Measurements from ENCODE around the gene CLDN6.

Gene CLDN6, protein sequence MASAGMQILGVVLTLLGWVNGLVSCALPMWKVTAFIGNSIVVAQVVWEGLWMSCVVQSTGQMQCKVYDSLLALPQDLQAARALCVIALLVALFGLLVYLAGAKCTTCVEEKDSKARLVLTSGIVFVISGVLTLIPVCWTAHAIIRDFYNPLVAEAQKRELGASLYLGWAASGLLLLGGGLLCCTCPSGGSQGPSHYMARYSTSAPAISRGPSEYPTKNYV

DNA sequence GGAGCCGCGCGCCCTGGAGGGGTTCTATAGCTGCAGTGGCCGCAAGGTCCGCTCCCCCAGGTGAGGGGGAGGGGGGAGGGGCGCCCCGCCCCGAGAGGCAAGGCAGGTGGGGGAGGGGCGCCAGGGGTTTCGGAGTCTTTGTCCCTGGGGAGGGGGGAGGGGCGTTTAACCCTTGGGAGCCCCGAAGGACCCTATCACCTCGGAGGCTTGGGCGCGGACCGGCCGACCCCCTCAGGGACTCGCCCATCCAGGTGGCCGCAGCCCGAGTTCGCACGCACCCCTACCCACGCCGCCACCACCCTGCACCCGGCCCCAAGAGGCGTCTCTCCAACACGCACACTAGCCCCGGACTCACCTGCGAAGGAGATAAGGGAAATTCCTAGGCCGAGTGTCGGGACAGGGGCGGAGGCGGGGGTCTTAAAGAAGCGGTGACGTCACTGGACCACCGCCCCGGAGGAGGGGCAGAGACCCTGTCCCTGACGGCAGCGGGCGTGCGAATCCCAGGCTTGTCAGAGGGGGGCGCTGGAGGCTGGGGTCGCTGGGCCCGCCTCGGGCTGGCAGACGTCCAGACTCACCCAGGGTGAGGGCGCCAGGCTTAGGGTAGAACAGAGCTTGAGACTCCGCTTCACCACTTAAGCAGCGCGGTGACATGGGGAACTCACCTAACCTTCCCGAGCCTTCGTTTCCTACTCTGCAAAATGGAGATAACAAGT is at the start of gene CLDN6:
CLDN6 (minus strand) TSS at position 390 of the 713 bp plus-strand sequence. CDS start 2,162 bp downstream, outside the sequence.
- ChIA-PET CTCF (interaction anchor here (1.1 to 15.9 kb wide), 5 partner anchors 10 to 112 kb away, joined by 3 to 231 read pairs (median 16); no protein-coding TSS in a partner anchor), POLR2A (no interaction called here)
- TF ChIP-seq, protein P1, sequence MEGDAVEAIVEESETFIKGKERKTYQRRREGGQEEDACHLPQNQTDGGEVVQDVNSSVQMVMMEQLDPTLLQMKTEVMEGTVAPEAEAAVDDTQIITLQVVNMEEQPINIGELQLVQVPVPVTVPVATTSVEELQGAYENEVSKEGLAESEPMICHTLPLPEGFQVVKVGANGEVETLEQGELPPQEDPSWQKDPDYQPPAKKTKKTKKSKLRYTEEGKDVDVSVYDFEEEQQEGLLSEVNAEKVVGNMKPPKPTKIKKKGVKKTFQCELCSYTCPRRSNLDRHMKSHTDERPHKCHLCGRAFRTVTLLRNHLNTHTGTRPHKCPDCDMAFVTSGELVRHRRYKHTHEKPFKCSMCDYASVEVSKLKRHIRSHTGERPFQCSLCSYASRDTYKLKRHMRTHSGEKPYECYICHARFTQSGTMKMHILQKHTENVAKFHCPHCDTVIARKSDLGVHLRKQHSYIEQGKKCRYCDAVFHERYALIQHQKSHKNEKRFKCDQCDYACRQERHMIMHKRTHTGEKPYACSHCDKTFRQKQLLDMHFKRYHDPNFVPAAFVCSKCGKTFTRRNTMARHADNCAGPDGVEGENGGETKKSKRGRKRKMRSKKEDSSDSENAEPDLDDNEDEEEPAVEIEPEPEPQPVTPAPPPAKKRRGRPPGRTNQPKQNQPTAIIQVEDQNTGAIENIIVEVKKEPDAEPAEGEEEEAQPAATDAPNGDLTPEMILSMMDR (IDR thresholded peaks at IDR 0.05; ENCODE audit: control extremely low read depth, extremely low read depth, low read depth, missing control alignments) = peak; percentile 21
- no peak for DNase-seq (ENCODE audit: extremely low spot score)

DNA sequence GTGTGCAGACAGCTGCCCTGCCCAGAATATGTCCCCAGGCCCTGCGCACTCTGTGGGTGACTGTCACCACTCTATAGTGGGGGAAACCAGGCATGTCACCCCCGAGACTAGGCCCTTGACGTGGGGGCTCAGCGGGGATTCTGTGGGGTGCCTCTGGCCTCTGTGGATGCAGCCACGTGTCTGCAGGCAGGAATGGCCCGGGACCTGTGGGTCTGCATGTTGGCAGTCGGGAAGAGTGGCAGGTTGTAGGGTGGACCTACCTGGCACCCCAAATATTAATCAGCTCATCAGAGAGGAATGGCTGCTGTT is 48.4 kb upstream of the CLDN6 start:
- POLR2A ChIA-PET = interaction anchor here (0.8 kb wide), 1 partner anchor 8 kb away, joined by 3 read pairs; no protein-coding TSS in a partner anchor
- TF ChIP-seq, protein P1 (IDR thresholded peaks at IDR 0.05; ENCODE audit: control extremely low read depth, extremely low read depth, low read depth, missing control alignments) = no peak

DNA sequence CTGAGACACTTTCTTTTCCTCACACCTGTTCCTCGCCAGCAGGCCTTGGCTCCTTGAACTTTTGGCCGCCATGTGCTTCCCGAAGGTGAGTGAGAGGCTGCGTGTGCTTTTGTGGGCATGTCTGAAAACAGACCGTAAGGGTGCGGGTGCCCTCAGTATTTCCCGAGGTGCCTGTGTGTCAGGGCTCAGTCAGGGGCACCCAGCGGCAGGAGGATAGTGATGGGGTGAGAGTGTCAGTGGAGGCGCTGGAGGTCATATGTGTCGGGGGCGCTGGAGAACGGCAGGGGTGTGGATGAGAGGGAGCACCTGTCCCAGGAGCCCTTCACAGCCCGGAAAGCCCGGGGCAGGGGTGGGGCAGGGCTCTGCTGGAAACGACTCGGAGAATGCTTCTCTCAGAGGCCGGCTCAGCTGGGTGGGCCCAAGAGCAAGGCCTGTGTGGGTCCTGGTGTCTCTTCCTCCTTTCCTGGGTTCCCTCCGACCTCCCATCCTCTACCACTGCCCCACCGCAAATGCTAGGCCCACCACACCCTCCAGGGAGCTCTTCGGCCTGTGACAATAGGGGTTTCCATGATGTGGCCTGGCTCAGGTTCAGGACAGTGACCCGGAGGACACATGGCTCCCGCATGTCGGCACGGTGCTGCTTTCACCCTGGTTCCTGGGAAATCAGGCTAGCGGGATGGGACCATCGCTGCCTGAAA is 47.9 kb upstream of the CLDN6 start:
- no peak for DNase-seq (ENCODE audit: extremely low spot score)
- ChIA-PET CTCF (interaction anchor here (0.9 to 5.8 kb wide), 5 partner anchors 10 to 64 kb away, joined by 3 to 43 read pairs (median 8); no protein-coding TSS in a partner anchor), POLR2A (no interaction called here)
- TF ChIP-seq, protein P1 (IDR thresholded peaks at IDR 0.05; ENCODE audit: control extremely low read depth, extremely low read depth, low read depth, missing control alignments) = no peak

More for the DNA sequence above, 48.4 kb upstream of the CLDN6 start:
- no peak for DNase-seq (ENCODE audit: extremely low spot score)
- CTCF ChIA-PET = interaction anchor here (2.0 to 5.8 kb wide), 3 partner anchors 34 to 63 kb away, joined by 8 to 43 read pairs (median 20); no protein-coding TSS in a partner anchor

DNA sequence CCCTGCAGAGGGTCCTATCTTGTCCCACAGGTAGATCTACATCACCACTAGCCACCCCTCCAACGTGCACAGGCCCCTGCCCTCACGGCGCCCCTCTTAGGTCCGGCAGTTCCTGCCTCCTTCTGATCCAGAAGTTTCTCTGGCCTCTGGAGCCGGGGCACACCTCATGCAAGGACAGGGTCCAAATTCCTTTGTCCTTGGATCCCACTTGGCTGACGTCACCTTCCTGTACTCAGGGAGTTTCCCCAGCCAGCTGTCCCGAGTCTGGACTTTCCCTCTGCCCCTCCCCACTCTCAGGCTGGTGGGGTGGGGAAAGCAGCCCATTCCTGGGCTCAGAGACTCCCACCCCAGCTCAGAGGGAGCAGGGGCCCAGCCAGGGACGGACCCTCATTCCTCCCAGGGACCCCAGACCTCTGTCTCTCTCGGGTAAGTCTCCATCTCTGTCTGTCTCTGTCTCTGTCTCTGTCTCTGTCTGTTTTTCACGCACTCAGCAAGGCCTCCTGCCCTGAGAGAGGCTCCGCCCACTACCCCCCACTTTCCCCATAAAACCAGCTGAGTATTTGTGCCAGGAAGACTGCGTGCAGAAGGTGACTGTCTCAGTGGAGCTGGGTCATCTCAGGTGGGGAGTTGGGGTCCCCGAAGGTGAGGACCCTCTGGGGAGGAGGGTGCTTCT is 47.2 kb upstream of the CLDN6 start, which contains the start of gene IL32:
IL32 (plus strand) TSS at position 572 of the 673 bp plus-strand sequence. CDS start 172 bp downstream, outside the sequence.
- TF ChIP-seq, protein P1 (IDR thresholded peaks at IDR 0.05; ENCODE audit: control extremely low read depth, extremely low read depth, low read depth, missing control alignments) = no peak
- ChIA-PET CTCF (interaction anchor here (0.9 to 5.8 kb wide), 7 partner anchors 11 to 85 kb away, joined by 3 to 43 read pairs (median 4); no protein-coding TSS in a partner anchor), POLR2A (no interaction called here)
- peak; percentile 72 for DNase-seq (ENCODE audit: extremely low spot score)

DNA sequence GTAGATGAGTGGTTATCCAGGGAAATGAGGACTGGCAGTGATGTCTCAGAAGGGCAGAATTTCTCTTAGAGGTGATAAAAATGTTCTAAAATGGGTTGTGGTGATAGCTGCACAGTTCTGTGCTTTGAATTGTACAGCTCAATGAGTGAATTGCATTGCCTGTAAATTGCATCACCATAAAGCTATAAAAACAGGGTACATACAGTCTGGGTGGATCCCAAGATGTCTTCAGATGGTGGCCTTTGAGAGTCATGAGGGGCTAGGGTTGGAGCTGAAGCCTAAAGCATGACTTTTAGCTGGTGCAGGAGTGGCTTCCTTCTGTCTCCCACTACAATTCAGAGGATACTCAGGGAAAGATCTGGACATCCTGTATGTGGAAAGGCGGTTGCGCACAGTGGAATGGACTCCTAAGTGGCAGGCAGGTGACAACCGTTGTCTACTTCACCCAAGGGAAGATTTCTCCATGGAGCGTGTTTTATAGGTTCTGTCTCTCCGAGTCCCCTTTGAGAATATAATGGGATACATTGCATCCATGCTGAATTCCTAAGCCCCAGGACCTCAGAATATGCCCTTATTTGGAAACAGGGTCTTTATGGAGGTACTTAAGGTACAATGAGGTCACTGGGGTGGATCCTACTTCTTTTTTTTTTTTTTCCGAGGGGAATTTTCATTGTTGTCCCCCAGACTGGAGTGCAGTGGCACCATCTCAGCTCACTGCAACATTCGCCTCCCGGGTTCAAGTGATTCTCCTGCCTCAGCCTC is 45.8 kb upstream of the CLDN6 start:
- TF ChIP-seq, protein P1 (IDR thresholded peaks at IDR 0.05; ENCODE audit: control extremely low read depth, extremely low read depth, low read depth, missing control alignments) = no peak
- CTCF ChIA-PET = interaction anchor here (0.6 to 5.8 kb wide), 11 partner anchors 14 to 87 kb away, joined by 3 to 43 read pairs (median 4); no protein-coding TSS in a partner anchor
- no peak for DNase-seq (ENCODE audit: extremely low spot score)
- POLR2A ChIA-PET = no interaction called here

All from GM10248 (cell line).